GM21737 (cell line): ENCODE data around the gene ZNF200.
"Not testable (repeated sequence)": the region's sequence is repeated elsewhere in the genome, so short reads cannot be mapped to it uniquely, and the experiment has no call there.

Experiments
- ATAC-seq: cut with Tn5 transposase; IDR thresholded peaks from one replicate; pipeline ENCODE4 v1.9.1; 2021; ENCODE audit warnings: mild to moderate bottlenecking, moderate library complexity; ENCODE audit not compliant: unreplicated experiment

The ZNF200 gene

GRCh38 chr16:3202903-3203539, 31.9 kb downstream of the ZNF200 start:
- no peak for ATAC-seq

- no peak for ATAC-seq
Observed at GRCh38 chr16:3198334-3199072, 36.5 kb downstream of the ZNF200 start.

- ATAC-seq, result not testable (repeated sequence)
Observed at GRCh38 chr16:3197694-3198333, 37.1 kb downstream of the ZNF200 start.

GRCh38 chr16:3195975-3196374, 39.0 kb downstream of the ZNF200 start:
- no peak for ATAC-seq

GRCh38 chr16:3194792-3195191, 40.2 kb downstream of the ZNF200 start:
- ATAC-seq, result no peak

GRCh38 chr16:3193221-3194212, 41.4 kb downstream of the ZNF200 start:
- ATAC-seq, result no peak

- ATAC-seq, result no peak
Observed at GRCh38 chr16:3192476-3193019, 42.4 kb downstream of the ZNF200 start.

GRCh38 chr16:3190949-3191353, 44.0 kb downstream of the ZNF200 start:
- no peak for ATAC-seq

- ATAC-seq, result no peak
Observed at GRCh38 chr16:3189869-3190268, 45.1 kb downstream of the ZNF200 start.

GRCh38 chr16:3188925-3189825, 45.8 kb downstream of the ZNF200 start:
- ATAC-seq, result no peak

- ATAC-seq, result no peak
Observed at GRCh38 chr16:3188675-3188924, 46.4 kb downstream of the ZNF200 start.

- ATAC-seq, result no peak
Observed at GRCh38 chr16:3187798-3188674, 46.9 kb downstream of the ZNF200 start, which contains the start of gene OR1F1. Gene OR1F1 (plus strand): TSS chr16:3188204.

- no peak for ATAC-seq
Observed at GRCh38 chr16:3186946-3187690, 47.8 kb downstream of the ZNF200 start.

GRCh38 chr16:3183445-3184139, 51.4 kb downstream of the ZNF200 start:
- no peak for ATAC-seq

GRCh38 chr16:3182608-3183444, 52.1 kb downstream of the ZNF200 start:
- ATAC-seq, result no peak

GRCh38 chr16:3182293-3182607, 52.7 kb downstream of the ZNF200 start:
- ATAC-seq, result not testable (repeated sequence)

GRCh38 chr16:3180445-3180878, 54.5 kb downstream of the ZNF200 start:
- ATAC-seq, result no peak
